Spinal cord (tissue), 10 donors: Measurements from ENCODE around the gene ARHGAP22. TPM values are rescaled to one million over a fixed set of nuclear protein-coding genes. Genes with fewer than 3 reads are reported as not detected.

Experiments used
- DNase-seq, 6 donors: peaks; one replicate each; pipeline versions ENCODE4 v3.0.0 to v3.0.0-alpha.2; 2013 to 2015; ENCODE audit warnings: low spot score in 6 of 6, low read depth in 4 of 6
- H3K27ac ChIP-seq: one replicate; pipeline ENCODE4 v1.5.1; 2013; ENCODE audit warnings: low read depth, low read length, control low read depth
- H3K27me3 ChIP-seq: one replicate; pipeline ENCODE4 v1.6.1; 2013; ENCODE audit warnings: low read length; ENCODE audit not compliant: control insufficient read depth, insufficient read depth
- H3K36me3 ChIP-seq: one replicate; pipeline ENCODE4 v1.6.1; 2013; ENCODE audit warnings: low read length; ENCODE audit not compliant: control insufficient read depth, insufficient read depth
- H3K4me1 ChIP-seq: one replicate; pipeline ENCODE4 v1.6.1; 2013; ENCODE audit warnings: low read length; ENCODE audit not compliant: control insufficient read depth, insufficient read depth
- H3K4me3 ChIP-seq: one replicate; pipeline ENCODE4 v1.5.1; 2013; ENCODE audit warnings: low read depth, low read length, control low read depth
- H3K9me3 ChIP-seq: one replicate; pipeline ENCODE4 v1.6.1; 2013; ENCODE audit warnings: low read length; ENCODE audit not compliant: control insufficient read depth, insufficient read depth
- WGBS: methylation state at CpG from one replicate; pipeline ENCODE4 v1.1.5; 2013; ENCODE audit warnings: missing lambda C conversion rate; ENCODE audit not compliant: insufficient coverage; 5-methylcytosine and 5-hydroxymethylcytosine counted together
- polyA plus RNA-seq, 2 donors: library from polyadenylated mRNA; unstranded; fragments of 120-200 nt; gene quantifications; one replicate each; pipeline ENCODE4 v1.2.1, GENCODE V29; 2013; ENCODE audit not compliant: insufficient read length in 2 of 2
- total RNA-seq, 2 donors: library from RNA; depleted of rRNA in 1 of 2; stranded (reverse); fragments of 120-200 nt in 1 of 2; fragments of >200 nt in 1 of 2; gene quantifications; one replicate each; pipeline versions ENCODE4 v1.2.3 to v1.2.4, GENCODE V29; 2013 to 2014
- donor health status: healthy.

Gene ARHGAP22
- total and polyA plus RNA-seq, 4 donors: 6.2 to 13.2 (median 11.9) TPM

GRCh38 chr10:48634198-48634983 is 29.5 kb upstream of the ARHGAP22 start:
- H3K4me3 ChIP-seq: no peak overlapping the region

GRCh38 chr10:48633381-48634197 is 28.7 kb upstream of the ARHGAP22 start:
- H3K27me3 ChIP-seq: no peaks in the 10 kb centered on the region
- no peaks in the 10 kb centered on the region for H3K9me3 ChIP-seq
- H3K36me3 ChIP-seq: no peaks in the 10 kb centered on the region
- no peak overlapping the region for H3K4me3 ChIP-seq
- 75% methylated on average over 3 of the region's 4 CpGs for WGBS
- no peak for DNase-seq
- no peaks in the 10 kb centered on the region for H3K4me1 ChIP-seq
- H3K27ac ChIP-seq: no peak overlapping the region

More at GRCh38 chr10:48634198-48634983, 29.5 kb upstream of the ARHGAP22 start:
- peak in 1 of 6 donors; percentile 41 for DNase-seq
- Histone ChIP-seq H3K9me3 (no peaks in the 10 kb centered on the region), H3K27me3 (no peaks in the 10 kb centered on the region), H3K36me3 (no peaks in the 10 kb centered on the region), H3K4me1 (no peaks in the 10 kb centered on the region), H3K27ac (no peak overlapping the region)
- 89% methylated on average over 3 of the region's 5 CpGs for WGBS

GRCh38 chr10:48632166-48632565 is 27.3 kb upstream of the ARHGAP22 start:
- Histone ChIP-seq H3K4me1 (no peaks in the 10 kb centered on the region), H3K27me3 (no peaks in the 10 kb centered on the region), H3K4me3 (no peak overlapping the region), H3K27ac (no peak overlapping the region), H3K36me3 (no peaks in the 10 kb centered on the region), H3K9me3 (no peaks in the 10 kb centered on the region)
- DNase-seq: no peak
- WGBS: 89% methylated on average over 1 of the region's 1 CpG

GRCh38 chr10:48627984-48628609 is 23.2 kb upstream of the ARHGAP22 start:
- Histone ChIP-seq H3K4me3 (no peak overlapping the region), H3K9me3 (no peaks in the 10 kb centered on the region), H3K27ac (no peak overlapping the region), H3K4me1 (no peaks in the 10 kb centered on the region), H3K36me3 (no peaks in the 10 kb centered on the region), H3K27me3 (no peaks in the 10 kb centered on the region)
- no peak for DNase-seq
- 100% methylated on average over 2 of the region's 2 CpGs for WGBS

GRCh38 chr10:48626986-48627731 is 22.3 kb upstream of the ARHGAP22 start:
- Histone ChIP-seq H3K27ac (no peak overlapping the region), H3K27me3 (no peaks in the 10 kb centered on the region), H3K4me1 (no peaks in the 10 kb centered on the region), H3K9me3 (no peaks in the 10 kb centered on the region), H3K36me3 (no peaks in the 10 kb centered on the region), H3K4me3 (no peak overlapping the region)
- 94% methylated on average over 8 of the region's 11 CpGs for WGBS
- no peak for DNase-seq

- H3K4me3 ChIP-seq: no peak overlapping the region
- WGBS: 89% methylated on average over 3 of the region's 4 CpGs
- H3K36me3 ChIP-seq: no peaks in the 10 kb centered on the region
- no peaks in the 10 kb centered on the region for H3K4me1 ChIP-seq
- H3K27me3 ChIP-seq: no peaks in the 10 kb centered on the region
- H3K9me3 ChIP-seq: no peaks in the 10 kb centered on the region
- no peak overlapping the region for H3K27ac ChIP-seq
- no peak for DNase-seq
Observed at GRCh38 chr10:48626447-48626846, 21.6 kb upstream of the ARHGAP22 start.

GRCh38 chr10:48625826-48626134 is 20.9 kb upstream of the ARHGAP22 start:
- Histone ChIP-seq H3K36me3 (no peaks in the 10 kb centered on the region), H3K4me3 (no peak overlapping the region), H3K27me3 (no peaks in the 10 kb centered on the region), H3K9me3 (no peaks in the 10 kb centered on the region), H3K4me1 (no peaks in the 10 kb centered on the region), H3K27ac (no peak overlapping the region)
- WGBS: no CpG with 5 or more reads among the region's 1 CpG
- no peak for DNase-seq

GRCh38 chr10:48623607-48624132 is 18.8 kb upstream of the ARHGAP22 start:
- Histone ChIP-seq H3K27ac (no peak overlapping the region), H3K36me3 (no peaks in the 10 kb centered on the region), H3K4me3 (no peak overlapping the region), H3K27me3 (no peaks in the 10 kb centered on the region), H3K4me1 (no peaks in the 10 kb centered on the region), H3K9me3 (no peaks in the 10 kb centered on the region)
- DNase-seq: no peak
- 76% methylated on average over 5 of the region's 5 CpGs for WGBS

- Histone ChIP-seq H3K4me1 (no peaks in the 10 kb centered on the region), H3K27ac (no peak overlapping the region), H3K27me3 (no peaks in the 10 kb centered on the region), H3K9me3 (no peaks in the 10 kb centered on the region), H3K36me3 (no peaks in the 10 kb centered on the region), H3K4me3 (no peak overlapping the region)
- WGBS: 97% methylated on average over 2 of the region's 3 CpGs
- no peak for DNase-seq
Observed at GRCh38 chr10:48623009-48623408, 18.1 kb upstream of the ARHGAP22 start.
